A673 (cell line): ENCODE measurements around the gene CDC37. TPM values are rescaled to one million over a fixed set of nuclear protein-coding genes. Genes with fewer than 3 reads are reported as not detected.

Source experiments
- BruUV-seq: library from RNA; stranded (reverse); fragments of 400-500 nt; replicated peaks from 2 replicates; lab custom pipeline; 2021; lab: Mats Ljungman, UMichigan
- CTCF ChIA-PET: fragments of 300-600 bp; sonication (Branson Sonifier 250); formaldehyde crosslinking; loops from one replicate; lab custom pipeline; 2022; ENCODE audit warnings: antibody characterized with exemption; lab: Charles Lee
- POLR2A ChIA-PET: fragments of 300-600 bp; sonication (Branson Sonifier 250); formaldehyde crosslinking; loops from one replicate; lab custom pipeline; 2022; ENCODE audit warnings: antibody characterized with exemption; ENCODE audit not compliant: low non-redundant PET; lab: Charles Lee
- DNase-seq: peaks from one replicate; pipeline ENCODE4 v3.0.0-alpha.2; 2015; ENCODE audit warnings: low spot score
- H3K27ac ChIP-seq: fragments of 200-600 bp; sonication (generic); 2 replicates; pipeline ENCODE4 v1.5.1; 2016; ENCODE audit warnings: mixed run types, low read depth, mild to moderate bottlenecking, mixed read lengths, antibody characterized with exemption, low read length; ENCODE audit not compliant: poor library complexity, severe bottlenecking
- H3K27me3 ChIP-seq: fragments of 200-600 bp; sonication (generic); replicated peaks from 2 replicates; pipeline ENCODE4 v1.6.1; 2017; ENCODE audit warnings: mixed run types, low read depth, mild to moderate bottlenecking, mixed read lengths, antibody characterized with exemption, low read length; ENCODE audit not compliant: insufficient read depth, poor library complexity
- H3K36me3 ChIP-seq: fragments of 200-600 bp; sonication (generic); 2 replicates; pipeline ENCODE4 v1.6.1; 2016; ENCODE audit warnings: mixed run types, mild to moderate bottlenecking, mixed read lengths, antibody characterized with exemption, low read length; ENCODE audit not compliant: insufficient read depth, poor library complexity, severe bottlenecking
- H3K4me1 ChIP-seq: fragments of 200-600 bp; sonication (generic); 2 replicates; pipeline ENCODE4 v1.6.1; 2017; ENCODE audit warnings: mixed run types, mild to moderate bottlenecking, mixed read lengths, antibody characterized with exemption, low read length; ENCODE audit not compliant: insufficient read depth, poor library complexity, severe bottlenecking
- H3K4me3 ChIP-seq: fragments of 200-600 bp; sonication (generic); 2 replicates; pipeline ENCODE4 v1.5.1; 2016; ENCODE audit warnings: low read depth, mixed run types, mild to moderate bottlenecking, mixed read lengths, low read length; ENCODE audit not compliant: poor library complexity, severe bottlenecking
- H3K9me3 ChIP-seq: fragments of 200-600 bp; sonication (generic); 2 replicates; pipeline ENCODE4 v1.6.1; 2016; ENCODE audit warnings: mixed run types, low read depth, mild to moderate bottlenecking, mixed read lengths, antibody characterized with exemption, low read length; ENCODE audit not compliant: poor library complexity, severe bottlenecking
- CTCF ChIP-seq: fragments of 300-800, 200-600 bp; sonication (generic); conservative IDR thresholded peaks from 2 replicates; pipeline ENCODE4 v1.5.1; 2017; ENCODE audit warnings: low read depth, mild to moderate bottlenecking, antibody characterized with exemption, low read length, moderate library complexity, mixed read lengths
- EZH2 ChIP-seq: fragments of 200-600 bp; sonication (generic); IDR thresholded peaks from 2 replicates; pipeline ENCODE4 v1.6.1; 2017; ENCODE audit warnings: borderline replicate concordance, low read depth, mild to moderate bottlenecking, mixed read lengths, antibody characterized with exemption, low read length; ENCODE audit not compliant: poor library complexity, severe bottlenecking
- intact Hi-C: fragments of 100-400 bp; cut with micrococcal nuclease; formaldehyde crosslinking; loops from one replicate; pipeline ENCODE4 v1.10.0; 2022; ENCODE audit not compliant: unreplicated experiment
- total RNA-seq: library from RNA; stranded (reverse); gene quantifications from 2 replicates; pipeline ENCODE4 v1.2.3, GENCODE V29; 2021

The CDC37 gene
- total RNA-seq, 1 experiment from 2014 or later = 288 TPM

GRCh38 chr19:10395003-10395402 is 8.3 kb downstream of the CDC37 start:
- CTCF ChIA-PET = no interaction called here
- TF ChIP-seq EZH2 = no peak
- no peak for TF ChIP-seq CTCF
- intact Hi-C loops = no loop called here

GRCh38 chr19:10393137-10393536 is 10.2 kb downstream of the CDC37 start:
- POLR2A ChIA-PET = no interaction called here
- intact Hi-C loops = loop anchor here (5.0 kb wide), 1 partner anchor 461 kb away; no protein-coding TSS in a partner anchor
- CTCF ChIA-PET = interaction anchor here (2.1 kb wide), 1 partner anchor 124 kb away, joined by 6 read pairs; no protein-coding TSS in a partner anchor

More at GRCh38 chr19:10395003-10395402, 8.3 kb downstream of the CDC37 start:
- Histone ChIP-seq H3K9me3 (no peaks in the 10 kb centered on the region), H3K4me1 (no peaks in the 10 kb centered on the region), H3K27me3 (no peaks in the 10 kb centered on the region), H3K36me3 (peaks cover 52% of the 10 kb centered on the region), H3K4me3 (no peak overlapping the region), H3K27ac (no peak overlapping the region)
- BruUV-seq = no TSS peak
- POLR2A ChIA-PET = no interaction called here
- no peak for DNase-seq

GRCh38 chr19:10392120-10392519 is 11.2 kb downstream of the CDC37 start:
- no peak for DNase-seq
- CTCF ChIA-PET = interaction anchor here (2.1 kb wide), 1 partner anchor 123 kb away, joined by 6 read pairs; no protein-coding TSS in a partner anchor
- no peak overlapping the region for H3K4me3 ChIP-seq
- no peak overlapping the region for H3K27ac ChIP-seq
- no peaks in the 10 kb centered on the region for H3K9me3 ChIP-seq
- BruUV-seq = no TSS peak
- no peaks in the 10 kb centered on the region for H3K27me3 ChIP-seq
- intact Hi-C loops = loop anchor here (5.0 kb wide), 1 partner anchor 460 kb away; no protein-coding TSS in a partner anchor
- peaks cover 48% of the 10 kb centered on the region for H3K36me3 ChIP-seq
- TF ChIP-seq CTCF (no peak), EZH2 (no peak)
- no peaks in the 10 kb centered on the region for H3K4me1 ChIP-seq
- POLR2A ChIA-PET = no interaction called here

More at GRCh38 chr19:10393137-10393536, 10.2 kb downstream of the CDC37 start:
- Histone ChIP-seq H3K4me3 (no peak overlapping the region), H3K4me1 (no peaks in the 10 kb centered on the region), H3K27ac (no peak overlapping the region), H3K27me3 (no peaks in the 10 kb centered on the region), H3K36me3 (peaks cover 50% of the 10 kb centered on the region), H3K9me3 (no peaks in the 10 kb centered on the region)
- no peak for DNase-seq
- no TSS peak for BruUV-seq
- TF ChIP-seq EZH2 (no peak), CTCF (no peak)
